A673 (cell line): ENCODE results near the gene GRIK1. TPM values are rescaled to one million over a fixed set of nuclear protein-coding genes. Genes with fewer than 3 reads are reported as not detected.

ENCODE experiments used
- BruUV-seq: library from RNA; stranded (reverse); fragments of 400-500 nt; replicated peaks from 2 replicates; lab custom pipeline; 2021; lab: Mats Ljungman, UMichigan
- CTCF ChIA-PET: fragments of 300-600 bp; sonication (Branson Sonifier 250); formaldehyde crosslinking; loops from one replicate; lab custom pipeline; 2022; ENCODE audit warnings: antibody characterized with exemption; lab: Charles Lee
- POLR2A ChIA-PET: fragments of 300-600 bp; sonication (Branson Sonifier 250); formaldehyde crosslinking; loops from one replicate; lab custom pipeline; 2022; ENCODE audit warnings: antibody characterized with exemption; ENCODE audit not compliant: low non-redundant PET; lab: Charles Lee
- DNase-seq: peaks from one replicate; pipeline ENCODE4 v3.0.0-alpha.2; 2015; ENCODE audit warnings: low spot score
- H3K27ac ChIP-seq: fragments of 200-600 bp; sonication (generic); 2 replicates; pipeline ENCODE4 v1.5.1; 2016; ENCODE audit warnings: mixed run types, low read depth, mild to moderate bottlenecking, mixed read lengths, antibody characterized with exemption, low read length; ENCODE audit not compliant: poor library complexity, severe bottlenecking
- H3K27me3 ChIP-seq: fragments of 200-600 bp; sonication (generic); replicated peaks from 2 replicates; pipeline ENCODE4 v1.6.1; 2017; ENCODE audit warnings: mixed run types, low read depth, mild to moderate bottlenecking, mixed read lengths, antibody characterized with exemption, low read length; ENCODE audit not compliant: insufficient read depth, poor library complexity
- H3K36me3 ChIP-seq: fragments of 200-600 bp; sonication (generic); 2 replicates; pipeline ENCODE4 v1.6.1; 2016; ENCODE audit warnings: mixed run types, mild to moderate bottlenecking, mixed read lengths, antibody characterized with exemption, low read length; ENCODE audit not compliant: insufficient read depth, poor library complexity, severe bottlenecking
- H3K4me1 ChIP-seq: fragments of 200-600 bp; sonication (generic); 2 replicates; pipeline ENCODE4 v1.6.1; 2017; ENCODE audit warnings: mixed run types, mild to moderate bottlenecking, mixed read lengths, antibody characterized with exemption, low read length; ENCODE audit not compliant: insufficient read depth, poor library complexity, severe bottlenecking
- H3K4me3 ChIP-seq: fragments of 200-600 bp; sonication (generic); 2 replicates; pipeline ENCODE4 v1.5.1; 2016; ENCODE audit warnings: low read depth, mixed run types, mild to moderate bottlenecking, mixed read lengths, low read length; ENCODE audit not compliant: poor library complexity, severe bottlenecking
- H3K9me3 ChIP-seq: fragments of 200-600 bp; sonication (generic); 2 replicates; pipeline ENCODE4 v1.6.1; 2016; ENCODE audit warnings: mixed run types, low read depth, mild to moderate bottlenecking, mixed read lengths, antibody characterized with exemption, low read length; ENCODE audit not compliant: poor library complexity, severe bottlenecking
- EZH2 ChIP-seq: fragments of 200-600 bp; sonication (generic); IDR thresholded peaks from 2 replicates; pipeline ENCODE4 v1.6.1; 2017; ENCODE audit warnings: borderline replicate concordance, low read depth, mild to moderate bottlenecking, mixed read lengths, antibody characterized with exemption, low read length; ENCODE audit not compliant: poor library complexity, severe bottlenecking
- intact Hi-C: fragments of 100-400 bp; cut with micrococcal nuclease; formaldehyde crosslinking; loops from one replicate; pipeline ENCODE4 v1.10.0; 2022; ENCODE audit not compliant: unreplicated experiment
- total RNA-seq: library from RNA; stranded (reverse); gene quantifications from 2 replicates; pipeline ENCODE4 v1.2.3, GENCODE V29; 2021
- TF ChIP-seq, protein P1 (sequence below): fragments of 300-800, 200-600 bp; sonication (generic); conservative IDR thresholded peaks from 2 replicates; pipeline ENCODE4 v1.5.1; 2017; ENCODE audit warnings: low read depth, mild to moderate bottlenecking, antibody characterized with exemption, low read length, moderate library complexity, mixed read lengths

The GRIK1 gene
- total RNA-seq, 1 experiment from 2014 or later: 0.67 TPM

DNA sequence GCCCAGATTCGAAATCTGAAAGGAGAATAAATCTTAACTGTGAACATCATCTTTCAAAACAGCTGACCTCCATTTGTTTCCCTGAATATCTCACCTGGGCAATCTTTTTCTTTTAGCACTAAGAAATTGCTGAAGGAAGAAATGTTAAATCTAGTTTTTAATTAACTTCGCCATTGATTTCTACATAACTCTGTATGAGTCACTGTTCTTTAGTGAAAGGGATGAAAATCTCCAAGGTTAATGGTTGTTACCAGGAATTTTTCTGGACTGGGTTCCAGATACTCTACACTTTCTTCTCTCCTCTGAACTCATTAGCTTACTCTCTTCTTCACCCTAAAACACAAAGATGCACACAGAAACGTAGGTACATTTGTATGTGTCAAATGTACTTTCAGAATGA is 405.3 kb downstream of the GRIK1 start:
- CTCF ChIA-PET: no interaction called here
- no peak overlapping the region for H3K27ac ChIP-seq
- no peaks in the 10 kb centered on the region for H3K36me3 ChIP-seq
- no peak for TF ChIP-seq EZH2
- TF ChIP-seq, protein P1, sequence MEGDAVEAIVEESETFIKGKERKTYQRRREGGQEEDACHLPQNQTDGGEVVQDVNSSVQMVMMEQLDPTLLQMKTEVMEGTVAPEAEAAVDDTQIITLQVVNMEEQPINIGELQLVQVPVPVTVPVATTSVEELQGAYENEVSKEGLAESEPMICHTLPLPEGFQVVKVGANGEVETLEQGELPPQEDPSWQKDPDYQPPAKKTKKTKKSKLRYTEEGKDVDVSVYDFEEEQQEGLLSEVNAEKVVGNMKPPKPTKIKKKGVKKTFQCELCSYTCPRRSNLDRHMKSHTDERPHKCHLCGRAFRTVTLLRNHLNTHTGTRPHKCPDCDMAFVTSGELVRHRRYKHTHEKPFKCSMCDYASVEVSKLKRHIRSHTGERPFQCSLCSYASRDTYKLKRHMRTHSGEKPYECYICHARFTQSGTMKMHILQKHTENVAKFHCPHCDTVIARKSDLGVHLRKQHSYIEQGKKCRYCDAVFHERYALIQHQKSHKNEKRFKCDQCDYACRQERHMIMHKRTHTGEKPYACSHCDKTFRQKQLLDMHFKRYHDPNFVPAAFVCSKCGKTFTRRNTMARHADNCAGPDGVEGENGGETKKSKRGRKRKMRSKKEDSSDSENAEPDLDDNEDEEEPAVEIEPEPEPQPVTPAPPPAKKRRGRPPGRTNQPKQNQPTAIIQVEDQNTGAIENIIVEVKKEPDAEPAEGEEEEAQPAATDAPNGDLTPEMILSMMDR: no peak
- intact Hi-C loops: no loop called here
- H3K4me1 ChIP-seq: no peaks in the 10 kb centered on the region
- H3K9me3 ChIP-seq: no peaks in the 10 kb centered on the region
- no TSS peak for BruUV-seq
- no peak for DNase-seq
- no peaks in the 10 kb centered on the region for H3K27me3 ChIP-seq
- POLR2A ChIA-PET: no interaction called here
- no peak overlapping the region for H3K4me3 ChIP-seq

DNA sequence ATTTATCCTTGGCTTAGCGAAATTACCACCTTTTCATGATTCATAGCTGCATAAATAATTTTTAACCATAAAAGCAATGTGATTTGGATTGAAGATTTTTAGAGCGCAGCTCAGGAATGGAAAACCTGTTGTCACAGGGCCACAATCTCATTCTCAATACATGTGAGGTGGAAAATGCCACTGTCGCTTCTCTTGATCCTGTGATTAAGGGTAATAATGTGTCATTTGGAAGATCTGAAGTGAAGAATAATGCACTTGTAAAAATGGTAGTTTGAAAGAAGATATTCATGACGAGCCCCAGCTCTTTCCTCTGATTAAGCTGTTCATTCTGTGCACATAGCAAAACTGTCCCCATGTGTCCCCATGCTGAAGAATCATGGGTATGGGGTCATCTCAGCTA is 410.7 kb downstream of the GRIK1 start:
- peaks cover 18% of the 10 kb centered on the region for H3K9me3 ChIP-seq
- TF ChIP-seq, protein P1: no peak
- no peak for TF ChIP-seq EZH2
- POLR2A ChIA-PET: no interaction called here
- H3K27me3 ChIP-seq: no peaks in the 10 kb centered on the region
- no peak overlapping the region for H3K27ac ChIP-seq
- CTCF ChIA-PET: no interaction called here
- no peak for DNase-seq
- BruUV-seq: no TSS peak
- H3K4me3 ChIP-seq: no peak overlapping the region
- H3K36me3 ChIP-seq: no peaks in the 10 kb centered on the region
- H3K4me1 ChIP-seq: no peaks in the 10 kb centered on the region
- intact Hi-C loops: no loop called here

- ChIA-PET CTCF (no interaction called here), POLR2A (no interaction called here)
- BruUV-seq: no TSS peak
- peaks cover 18% of the 10 kb centered on the region for H3K9me3 ChIP-seq
- no peaks in the 10 kb centered on the region for H3K4me1 ChIP-seq
- no peak overlapping the region for H3K4me3 ChIP-seq
- intact Hi-C loops: no loop called here
- H3K36me3 ChIP-seq: no peaks in the 10 kb centered on the region
- H3K27ac ChIP-seq: no peak overlapping the region
- no peaks in the 10 kb centered on the region for H3K27me3 ChIP-seq
- DNase-seq: no peak
- TF ChIP-seq EZH2: no peak
- TF ChIP-seq, protein P1: no peak
Measured at GRCh38 chr21:29526545-29526944, 413.3 kb downstream of the GRIK1 start.
